Retinal pigment epithelial cell (primary cell): ENCODE results near the gene SMPDL3A.

Source experiments
- DNase-seq: peaks from one replicate; pipeline ENCODE4 v3.0.0-alpha.2; 2010; ENCODE audit warnings: low read depth
- H3K4me3 ChIP-seq: 2 replicates; pipeline ENCODE4 v1.5.1; 2011; ENCODE audit warnings: mild to moderate bottlenecking, low read length, control low read depth, moderate library complexity
- TF ChIP-seq, protein P1 (sequence below): conservative IDR thresholded peaks from 2 replicates; pipeline ENCODE4 v1.5.1; 2011; ENCODE audit warnings: low read depth, low read length, control low read depth, inconsistent platforms

The SMPDL3A gene

DNA sequence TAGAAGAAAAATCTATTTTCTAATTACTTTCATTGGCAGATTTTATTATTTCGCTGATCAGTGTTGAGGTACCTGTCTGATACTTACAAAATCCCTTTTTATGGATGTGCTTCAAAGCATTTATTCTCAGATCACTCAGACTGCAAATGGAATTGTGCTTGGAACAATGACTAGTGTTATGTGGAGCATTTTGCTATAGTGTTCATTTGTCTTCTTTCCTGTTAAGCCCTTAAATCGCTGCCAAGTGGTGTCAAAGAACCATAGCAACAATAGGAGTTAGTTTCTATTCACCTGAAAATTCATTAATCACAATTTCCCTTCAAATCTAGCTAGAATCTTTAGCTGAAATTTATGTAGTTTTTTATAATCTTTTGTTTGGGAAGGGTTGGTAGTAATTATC lies 29.8 kb downstream of the SMPDL3A start:
- DNase-seq, result no peak
- H3K4me3 ChIP-seq, result no peak overlapping the region
- TF ChIP-seq, protein P1, sequence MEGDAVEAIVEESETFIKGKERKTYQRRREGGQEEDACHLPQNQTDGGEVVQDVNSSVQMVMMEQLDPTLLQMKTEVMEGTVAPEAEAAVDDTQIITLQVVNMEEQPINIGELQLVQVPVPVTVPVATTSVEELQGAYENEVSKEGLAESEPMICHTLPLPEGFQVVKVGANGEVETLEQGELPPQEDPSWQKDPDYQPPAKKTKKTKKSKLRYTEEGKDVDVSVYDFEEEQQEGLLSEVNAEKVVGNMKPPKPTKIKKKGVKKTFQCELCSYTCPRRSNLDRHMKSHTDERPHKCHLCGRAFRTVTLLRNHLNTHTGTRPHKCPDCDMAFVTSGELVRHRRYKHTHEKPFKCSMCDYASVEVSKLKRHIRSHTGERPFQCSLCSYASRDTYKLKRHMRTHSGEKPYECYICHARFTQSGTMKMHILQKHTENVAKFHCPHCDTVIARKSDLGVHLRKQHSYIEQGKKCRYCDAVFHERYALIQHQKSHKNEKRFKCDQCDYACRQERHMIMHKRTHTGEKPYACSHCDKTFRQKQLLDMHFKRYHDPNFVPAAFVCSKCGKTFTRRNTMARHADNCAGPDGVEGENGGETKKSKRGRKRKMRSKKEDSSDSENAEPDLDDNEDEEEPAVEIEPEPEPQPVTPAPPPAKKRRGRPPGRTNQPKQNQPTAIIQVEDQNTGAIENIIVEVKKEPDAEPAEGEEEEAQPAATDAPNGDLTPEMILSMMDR, result no peak

DNA sequence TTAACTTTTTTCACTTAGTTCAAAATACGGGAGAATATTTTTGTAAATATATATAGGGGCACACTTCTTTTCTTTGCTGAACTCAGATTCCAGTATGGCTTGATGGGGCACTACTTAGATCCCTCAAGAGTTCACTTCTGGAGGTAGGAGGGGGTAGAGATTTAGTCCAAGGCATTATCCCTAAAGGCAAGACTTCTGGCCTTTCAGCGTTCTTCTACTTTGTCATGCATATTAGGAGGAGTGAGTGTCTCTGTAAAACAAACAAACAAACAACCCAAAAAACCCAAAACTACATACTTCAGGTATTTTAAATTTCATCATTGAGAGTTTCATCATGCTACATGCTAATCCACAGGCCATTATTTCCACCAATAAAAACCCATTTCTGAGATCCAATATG lies 32.0 kb downstream of the SMPDL3A start:
- H3K4me3 ChIP-seq, result no peak overlapping the region
- TF ChIP-seq, protein P1, result no peak
- no peak for DNase-seq

DNA sequence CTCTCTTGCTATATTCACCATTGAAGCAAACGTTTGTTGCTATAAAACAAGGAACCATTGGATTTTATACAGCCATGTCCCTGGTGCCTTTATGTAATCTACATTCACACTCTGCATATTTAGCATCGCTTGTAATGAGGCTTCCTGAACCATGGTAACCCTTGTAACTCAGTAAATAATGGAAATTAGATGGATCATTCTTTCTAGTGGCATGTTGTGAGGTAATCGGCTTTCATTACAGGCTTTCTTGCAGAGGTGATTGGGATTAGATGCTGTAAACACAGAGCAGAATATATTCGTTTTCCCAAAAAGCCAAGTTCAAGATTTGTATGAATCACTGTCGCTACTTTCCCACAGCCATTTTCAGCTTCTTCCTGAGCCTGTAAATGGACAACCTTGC lies 36.1 kb downstream of the SMPDL3A start:
- TF ChIP-seq, protein P1, result no peak
- DNase-seq, result no peak
- no peak overlapping the region for H3K4me3 ChIP-seq

DNA sequence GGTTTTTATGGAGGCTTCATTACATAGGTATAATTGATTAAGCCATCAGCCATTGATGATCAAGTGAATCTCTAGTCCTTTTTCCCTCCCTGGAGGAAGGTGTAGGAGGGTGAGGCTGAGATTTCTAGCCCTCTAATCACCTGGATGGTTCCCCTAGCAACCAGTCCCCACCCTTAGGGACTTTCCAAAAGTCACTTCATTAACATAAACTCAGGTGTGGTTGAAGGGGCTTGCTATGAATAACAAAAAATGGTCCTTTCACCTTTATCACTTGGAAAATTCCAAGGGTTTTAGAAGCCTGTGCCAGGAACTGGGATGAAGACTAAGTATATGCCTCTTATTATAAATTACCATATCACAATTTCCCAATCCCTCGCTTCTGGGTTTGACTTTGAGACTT lies 40.4 kb downstream of the SMPDL3A start:
- H3K4me3 ChIP-seq, result no peak overlapping the region
- TF ChIP-seq, protein P1, result no peak
- no peak for DNase-seq

DNA sequence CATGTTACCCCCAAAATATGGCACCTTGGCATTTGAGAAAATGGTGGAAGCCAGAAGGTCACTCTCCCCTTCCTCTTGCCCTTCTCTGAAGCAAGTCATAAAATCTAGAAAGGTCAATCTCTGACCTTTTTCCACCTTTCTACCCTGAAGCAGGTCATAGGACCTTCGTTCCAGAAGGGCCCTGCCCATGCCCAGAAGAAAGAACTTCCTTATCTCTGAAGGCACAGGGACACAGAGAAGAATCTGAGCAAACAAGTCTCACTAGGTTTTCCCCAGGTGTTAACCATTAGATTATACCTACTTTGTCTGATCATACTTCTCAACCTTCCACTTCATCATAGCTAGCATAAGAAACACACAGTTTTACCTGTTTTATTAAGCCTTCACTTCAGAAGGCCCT lies 42.5 kb downstream of the SMPDL3A start:
- DNase-seq, result no peak
- TF ChIP-seq, protein P1, result no peak
- no peak overlapping the region for H3K4me3 ChIP-seq

DNA sequence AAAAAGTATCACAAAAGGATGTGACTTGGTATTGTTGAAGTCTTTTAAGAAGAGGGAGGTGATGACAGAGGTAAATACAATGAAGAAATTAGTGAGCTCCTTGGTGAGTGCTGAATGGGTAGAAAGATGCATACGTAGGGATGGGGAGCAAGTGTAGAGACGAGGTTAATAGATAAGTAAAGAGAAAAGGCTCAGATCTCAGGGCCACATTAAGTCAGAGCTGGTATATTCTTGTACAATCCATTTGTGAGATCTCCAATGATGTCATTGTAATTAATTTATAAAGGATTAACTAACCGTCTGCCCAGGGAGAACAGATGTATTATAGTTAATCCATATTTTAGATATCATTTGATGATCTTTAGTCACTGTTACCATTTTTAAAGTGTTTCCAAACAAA lies 43.4 kb downstream of the SMPDL3A start:
- DNase-seq, result no peak
- no peak overlapping the region for H3K4me3 ChIP-seq
- TF ChIP-seq, protein P1, result no peak

DNA sequence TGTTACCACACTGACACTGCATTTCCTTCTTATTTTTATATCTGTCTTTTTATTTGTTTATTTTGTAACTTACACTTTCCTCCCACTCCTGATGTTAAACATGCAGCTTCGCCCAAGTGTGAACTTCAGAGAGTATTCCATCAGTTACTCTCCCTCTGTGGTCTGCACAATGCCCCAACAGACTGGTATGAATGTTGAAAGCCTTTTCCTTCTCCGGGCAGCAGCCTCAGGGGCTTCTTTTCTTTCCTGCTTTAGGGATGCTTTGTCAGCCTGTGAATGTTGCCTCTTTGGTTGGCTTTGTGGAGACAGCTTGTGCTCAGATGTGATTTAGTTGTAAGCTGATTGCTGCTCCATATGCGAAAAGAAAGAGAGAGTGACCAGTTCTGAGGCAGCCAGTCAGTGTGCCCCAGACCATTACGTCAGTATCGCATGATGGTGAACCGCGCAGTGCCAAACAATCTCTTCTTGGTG lies 44.0 kb downstream of the SMPDL3A start:
- H3K4me3 ChIP-seq, result no peak overlapping the region
- TF ChIP-seq, protein P1, result no peak
- no peak for DNase-seq
